ENCODE measurements around the gene CR1L. TPM values are rescaled to one million over a fixed set of nuclear protein-coding genes. Genes with fewer than 3 reads are reported as not detected.
"Not testable (repeated sequence)": the region's sequence is repeated elsewhere in the genome, so short reads cannot be mapped to it uniquely, and the experiment has no call there.

Gene CR1L
- total and polyA plus RNA-seq, 5 experiments from 2014 or later, result not detected

GRCh38 chr1:207648334-207649209 is 3.6 kb downstream of the CR1L start:
- H3K36me3 Mint-ChIP-seq, result no peaks in the 10 kb centered on the region
- POLR2A ChIA-PET, result no interaction called here
- H3K9me3 Mint-ChIP-seq, result no peaks in the 10 kb centered on the region
- peaks cover 6 to 14% (median 8%) of the 10 kb centered on the region in 4 donors for H3K4me1 Mint-ChIP-seq
- peaks cover 6 to 10% (median 8%) of the 10 kb centered on the region in 5 donors for H3K27me3 Mint-ChIP-seq
- H3K27ac Mint-ChIP-seq, result no peak overlapping the region
- H3K4me3 Mint-ChIP-seq, result no peak overlapping the region
- ATAC-seq (no peak), DNase-seq (no peak)

- Mint-ChIP-seq H3K36me3 (no peaks in the 10 kb centered on the region), H3K4me1 (peaks cover 3 to 11% (median 5%) of the 10 kb centered on the region in 4 donors), H3K27ac (no peak overlapping the region), H3K4me3 (no peak overlapping the region), H3K9me3 (no peaks in the 10 kb centered on the region), H3K27me3 (peaks cover 3 to 8% (median 5%) of the 10 kb centered on the region in 5 donors)
- DNase-seq (no peak), ATAC-seq (no peak)
- POLR2A ChIA-PET, result no interaction called here
Observed at GRCh38 chr1:207649210-207649753, 4.3 kb downstream of the CR1L start.

GRCh38 chr1:207649865-207650580 is 5.1 kb downstream of the CR1L start:
- Mint-ChIP-seq H3K9me3 (no peaks in the 10 kb centered on the region), H3K4me3 (no peak overlapping the region)
- POLR2A ChIA-PET, result no interaction called here

GRCh38 chr1:207651583-207651982 is 6.7 kb downstream of the CR1L start:
- DNase-seq (no peak), ATAC-seq (no peak)
- H3K9me3 Mint-ChIP-seq, result peaks cover 0 to 2% (median 0%) of the 10 kb centered on the region in 9 donors
- H3K36me3 Mint-ChIP-seq, result no peaks in the 10 kb centered on the region
- H3K4me1 Mint-ChIP-seq, result no peaks in the 10 kb centered on the region
- peaks cover 0 to 3% (median 2%) of the 10 kb centered on the region in 5 donors for H3K27me3 Mint-ChIP-seq
- H3K4me3 Mint-ChIP-seq, result no peak overlapping the region
- POLR2A ChIA-PET, result no interaction called here
- no peak overlapping the region for H3K27ac Mint-ChIP-seq

More at GRCh38 chr1:207649865-207650580, 5.1 kb downstream of the CR1L start:
- ATAC-seq (no peak), DNase-seq (no peak)
- H3K27me3 Mint-ChIP-seq, result peaks cover 0 to 5% (median 0%) of the 10 kb centered on the region in 5 donors
- no peak overlapping the region for H3K27ac Mint-ChIP-seq
- peaks cover 0 to 6% (median 2%) of the 10 kb centered on the region in 4 donors for H3K4me1 Mint-ChIP-seq
- H3K36me3 Mint-ChIP-seq, result no peaks in the 10 kb centered on the region

GRCh38 chr1:207654320-207654719 is 9.4 kb downstream of the CR1L start:
- Mint-ChIP-seq H3K4me1 (no peaks in the 10 kb centered on the region), H3K36me3 (no peaks in the 10 kb centered on the region), H3K9me3 (peaks cover 0 to 2% (median 0%) of the 10 kb centered on the region in 9 donors), H3K27me3 (peaks cover 0 to 10% (median 5%) of the 10 kb centered on the region in 5 donors), H3K4me3 (no peak overlapping the region), H3K27ac (no peak overlapping the region)
- ATAC-seq (no peak), DNase-seq (no peak)
- POLR2A ChIA-PET, result no interaction called here

GRCh38 chr1:207658408-207658807 is 13.5 kb downstream of the CR1L start:
- DNase-seq (no peak), ATAC-seq (no peak)
- POLR2A ChIA-PET, result no interaction called here
- Mint-ChIP-seq H3K36me3 (peaks cover 0 to 2% (median 0%) of the 10 kb centered on the region in 3 donors), H3K9me3 (peaks cover 0 to 2% (median 0%) of the 10 kb centered on the region in 9 donors), H3K4me3 (no peak overlapping the region), H3K27ac (no peak overlapping the region), H3K4me1 (no peaks in the 10 kb centered on the region), H3K27me3 (peaks cover 0 to 11% (median 5%) of the 10 kb centered on the region in 5 donors)

- H3K9me3 Mint-ChIP-seq, result peaks cover 0 to 7% (median 3%) of the 10 kb centered on the region in 9 donors
- H3K27ac Mint-ChIP-seq, result no peak overlapping the region
- ATAC-seq (no peak), DNase-seq (no peak)
- no peak overlapping the region for H3K4me3 Mint-ChIP-seq
- H3K36me3 Mint-ChIP-seq, result peaks cover 0 to 5% (median 2%) of the 10 kb centered on the region in 3 donors
- H3K4me1 Mint-ChIP-seq, result no peaks in the 10 kb centered on the region
- POLR2A ChIA-PET, result no interaction called here
- H3K27me3 Mint-ChIP-seq, result peaks cover 4 to 15% (median 7%) of the 10 kb centered on the region in 5 donors
Observed at GRCh38 chr1:207658904-207659485, 14.1 kb downstream of the CR1L start.

GRCh38 chr1:207659545-207660153 is 14.7 kb downstream of the CR1L start:
- H3K36me3 Mint-ChIP-seq, result peaks cover 0 to 11% (median 2%) of the 10 kb centered on the region in 3 donors
- peaks cover 4 to 17% (median 12%) of the 10 kb centered on the region in 5 donors for H3K27me3 Mint-ChIP-seq
- no peak for ATAC-seq
- no peaks in the 10 kb centered on the region for H3K4me1 Mint-ChIP-seq
- DNase-seq, result no peak
- H3K27ac Mint-ChIP-seq, result no peak overlapping the region
- H3K4me3 Mint-ChIP-seq, result no peak overlapping the region
- POLR2A ChIA-PET, result no interaction called here
- peaks cover 0 to 13% (median 3%) of the 10 kb centered on the region in 9 donors for H3K9me3 Mint-ChIP-seq

- POLR2A ChIA-PET, H3K27ac Mint-ChIP-seq, H3K4me1 Mint-ChIP-seq, ATAC-seq, H3K4me3 Mint-ChIP-seq, DNase-seq: not testable (repeated sequence)
- Mint-ChIP-seq H3K27me3 (peaks cover 17 to 29% (median 22%) of the 10 kb centered on the region in 5 donors), H3K9me3 (peaks cover 0 to 22% (median 4%) of the 10 kb centered on the region in 9 donors), H3K36me3 (peaks cover 0 to 18% (median 2%) of the 10 kb centered on the region in 3 donors)
Observed at GRCh38 chr1:207661420-207661819, 16.5 kb downstream of the CR1L start.

GRCh38 chr1:207666342-207666741 is 21.4 kb downstream of the CR1L start:
- peaks cover 0 to 28% (median 2%) of the 10 kb centered on the region in 3 donors for H3K36me3 Mint-ChIP-seq
- no peak for ATAC-seq
- peaks cover 42 to 73% (median 53%) of the 10 kb centered on the region in 5 donors for H3K27me3 Mint-ChIP-seq
- H3K9me3 Mint-ChIP-seq, result peaks cover 0 to 39% (median 10%) of the 10 kb centered on the region in 9 donors
- no peak overlapping the region for H3K4me3 Mint-ChIP-seq
- no peak overlapping the region for H3K27ac Mint-ChIP-seq
- peaks cover 0 to 3% (median 1%) of the 10 kb centered on the region in 4 donors for H3K4me1 Mint-ChIP-seq
- no peak for DNase-seq
- POLR2A ChIA-PET, result no interaction called here

GRCh38 chr1:207669528-207670009 is 24.6 kb downstream of the CR1L start:
- Mint-ChIP-seq H3K9me3 (peaks cover 0 to 26% (median 6%) of the 10 kb centered on the region in 9 donors), H3K4me3 (peak overlapping the region in 4 of 10 donors; percentile 10 to 37 (median 25)), H3K36me3 (peaks cover 0 to 17% (median 0%) of the 10 kb centered on the region in 3 donors), H3K27ac (no peak overlapping the region), H3K4me1 (peaks cover 0 to 3% (median 1%) of the 10 kb centered on the region in 4 donors), H3K27me3 (peaks cover 47 to 91% (median 59%) of the 10 kb centered on the region in 5 donors)
- ATAC-seq, result peak; percentile 53 to 64
- POLR2A ChIA-PET, result no interaction called here
- no peak for DNase-seq

GRCh38 chr1:207670192-207670591 is 25.3 kb downstream of the CR1L start:
- Mint-ChIP-seq H3K4me3 (peak overlapping the region in 5 of 10 donors; percentile 10 to 37 (median 21)), H3K27me3 (peaks cover 46 to 93% (median 56%) of the 10 kb centered on the region in 5 donors), H3K9me3 (peaks cover 0 to 24% (median 6%) of the 10 kb centered on the region in 9 donors), H3K4me1 (peaks cover 0 to 3% (median 1%) of the 10 kb centered on the region in 4 donors), H3K27ac (no peak overlapping the region), H3K36me3 (peaks cover 0 to 15% (median 0%) of the 10 kb centered on the region in 3 donors)
- no peak for DNase-seq
- POLR2A ChIA-PET, result no interaction called here
- ATAC-seq, result no peak
